Measurements from ENCODE around the gene LOX. TPM values are rescaled to one million over a fixed set of nuclear protein-coding genes. Genes with fewer than 3 reads are reported as not detected.

The LOX gene
- total RNA-seq (2014; rRNA removed; shearing (Covaris generic)), result 0.29 and 0.30 TPM in 2 replicates
- not detected in 2 replicates for polyA plus RNA-seq (2014; cell fraction: nucleus; rRNA removed)

GRCh38 chr5:122078116-122079110 lies at the start of gene LOX:
LOX (minus strand) TSS chr5:122078259; CDS start chr5:122077985, 274 bp downstream.
- no peak for DNase-seq (ENCODE audit: extremely low read depth, low read depth)

- DNase-seq (ENCODE audit: extremely low read depth, low read depth), result no peak
Measured at GRCh38 chr5:122126756-122127321, 48.8 kb upstream of the LOX start.

GRCh38 chr5:122126177-122126755 lies 48.2 kb upstream of the LOX start:
- DNase-seq (ENCODE audit: extremely low read depth, low read depth), result no peak

- DNase-seq (ENCODE audit: extremely low read depth, low read depth), result no peak
Measured at GRCh38 chr5:122124766-122125165, 46.7 kb upstream of the LOX start.

- no peak for DNase-seq (ENCODE audit: extremely low read depth, low read depth)
Measured at GRCh38 chr5:122121479-122122465, 43.7 kb upstream of the LOX start.

GRCh38 chr5:122120957-122121356 lies 42.9 kb upstream of the LOX start:
- DNase-seq (ENCODE audit: extremely low read depth, low read depth), result no peak

- DNase-seq (ENCODE audit: extremely low read depth, low read depth), result no peak
Measured at GRCh38 chr5:122120493-122120892, 42.4 kb upstream of the LOX start.

- DNase-seq (ENCODE audit: extremely low read depth, low read depth), result no peak
Measured at GRCh38 chr5:122119205-122119604, 41.1 kb upstream of the LOX start.

- no peak for DNase-seq (ENCODE audit: extremely low read depth, low read depth)
Measured at GRCh38 chr5:122118356-122118948, 40.4 kb upstream of the LOX start.

GRCh38 chr5:122114501-122114900 lies 36.4 kb upstream of the LOX start:
- no peak for DNase-seq (ENCODE audit: extremely low read depth, low read depth)

- no peak for DNase-seq (ENCODE audit: extremely low read depth, low read depth)
Measured at GRCh38 chr5:122112733-122113558, 34.9 kb upstream of the LOX start.

- DNase-seq (ENCODE audit: extremely low read depth, low read depth), result no peak
Measured at GRCh38 chr5:122112063-122112462, 34.0 kb upstream of the LOX start.

- no peak for DNase-seq (ENCODE audit: extremely low read depth, low read depth)
Measured at GRCh38 chr5:122111460-122111859, 33.4 kb upstream of the LOX start.

- DNase-seq (ENCODE audit: extremely low read depth, low read depth), result no peak
Measured at GRCh38 chr5:122110987-122111386, 32.9 kb upstream of the LOX start.

GRCh38 chr5:122107016-122107415 lies 29.0 kb upstream of the LOX start:
- DNase-seq (ENCODE audit: extremely low read depth, low read depth), result no peak

- no peak for DNase-seq (ENCODE audit: extremely low read depth, low read depth)
Measured at GRCh38 chr5:122105909-122106308, 27.9 kb upstream of the LOX start.

GRCh38 chr5:122102825-122103224 lies 24.8 kb upstream of the LOX start:
- DNase-seq (ENCODE audit: extremely low read depth, low read depth), result peak; percentile 43

GRCh38 chr5:122101636-122102285 lies 23.7 kb upstream of the LOX start:
- peak; percentile 61 for DNase-seq (ENCODE audit: extremely low read depth, low read depth)
